KBM-7 (cell line): Measurements from ENCODE around the gene TSPAN19.

Experiments
- DNase-seq: peaks from one replicate; pipeline ENCODE4 v3.0.0-alpha.2; 2015
- in situ Hi-C: fragments of 300-500 bp; cut with MboI; formaldehyde crosslinking; loops from 2 replicates; pipeline ENCODE4 v1.14.3; 2020; ENCODE audit warnings: low sequenced_read_pairs, low pct_unique_long_range_greater_than_20kb, mixed read lengths

TSPAN19 gene

DNA sequence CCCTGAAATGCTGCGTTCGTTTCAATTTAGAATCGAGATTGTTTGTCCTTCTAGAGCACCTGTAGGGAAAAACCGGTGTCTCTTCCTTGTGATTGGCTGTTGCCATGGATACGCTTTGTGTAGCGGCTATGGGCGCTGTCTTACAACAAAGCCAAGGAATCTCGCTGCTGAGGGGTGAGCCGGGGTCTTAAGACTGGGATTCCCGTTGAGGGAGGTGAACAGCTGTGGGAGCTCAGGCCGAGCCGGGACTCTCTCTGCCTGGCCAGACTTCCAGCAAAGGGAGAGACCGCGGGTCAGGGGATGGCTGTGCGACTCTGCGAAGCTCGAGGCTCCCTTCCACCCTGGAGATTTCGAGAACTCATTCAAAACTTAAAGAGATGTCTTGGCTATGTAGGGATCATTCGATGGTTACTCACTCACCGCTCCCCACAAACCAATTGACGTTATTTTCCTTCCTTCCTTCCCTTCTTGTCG is at the start of gene TSPAN19, which contains the start of gene LRRIQ1:
TSPAN19 (minus strand) TSS at position 44 of the 474 bp plus-strand sequence. CDS start 6,331 bp downstream, outside the sequence.
LRRIQ1 (plus strand) TSS at position 118 of the 474 bp plus-strand sequence. CDS start 1,826 bp downstream, outside the sequence.
- in situ Hi-C loops = no loop called here

DNA sequence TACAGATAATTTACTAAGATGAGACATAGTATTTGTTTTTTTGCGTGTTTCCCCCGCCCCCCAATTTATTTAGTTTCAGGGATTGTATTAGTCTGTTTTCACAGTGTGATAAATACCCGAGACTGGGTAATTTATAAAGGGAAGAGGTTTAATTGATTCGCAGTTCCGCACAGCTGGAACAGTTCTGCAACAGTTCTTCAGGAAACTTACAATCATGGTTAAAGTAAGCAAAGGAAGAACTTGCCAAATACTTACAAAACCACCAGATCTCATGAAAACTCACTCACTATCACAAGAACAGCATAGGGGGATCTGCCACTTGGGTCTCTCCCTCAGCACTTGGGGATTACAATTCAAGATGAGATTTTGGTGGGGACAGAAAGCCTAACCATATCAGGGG is 49.0 kb upstream of the TSPAN19 start:
- in situ Hi-C loops = no loop called here

More for the DNA sequence above, at the start of gene TSPAN19, which contains the start of gene LRRIQ1:
- peak; percentile 20 for DNase-seq

DNA sequence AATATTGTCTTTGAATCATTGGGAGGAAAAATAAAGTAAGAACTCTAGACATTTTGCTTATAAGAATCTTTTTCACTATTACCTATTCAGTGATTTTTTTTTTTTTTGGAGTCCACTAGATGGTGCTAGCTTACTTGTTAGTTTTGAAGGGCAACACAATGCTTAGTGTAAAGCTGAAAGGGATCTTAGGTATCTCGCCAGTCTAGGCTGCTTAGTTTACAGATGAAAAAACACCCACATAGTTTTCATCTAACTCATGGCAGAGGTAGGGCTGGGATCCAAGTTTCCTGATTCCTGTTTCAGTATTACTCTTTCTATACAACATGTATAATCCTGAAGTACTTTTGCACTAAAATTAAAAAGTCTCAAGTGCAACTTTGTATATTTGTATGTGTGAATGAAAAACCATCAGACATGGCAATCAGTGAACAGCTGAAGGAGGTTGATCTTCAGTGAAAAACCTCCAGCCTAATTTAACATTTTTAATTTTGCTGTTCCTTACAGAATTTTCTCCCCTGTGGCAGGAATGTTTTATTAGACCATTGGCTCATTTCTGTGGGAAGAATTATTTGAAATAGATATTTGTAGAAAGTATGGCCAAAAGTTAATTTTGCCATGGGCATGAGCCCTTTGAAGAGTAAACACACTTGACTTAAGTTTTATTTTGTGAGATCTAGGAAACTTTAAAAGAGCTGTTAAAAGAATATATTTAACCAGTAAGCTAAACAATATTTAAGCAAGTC is 40.8 kb upstream of the TSPAN19 start:
- DNase-seq = peak; percentile 39
- in situ Hi-C loops = no loop called here

More for the DNA sequence above, 49.0 kb upstream of the TSPAN19 start:
- DNase-seq = no peak

DNA sequence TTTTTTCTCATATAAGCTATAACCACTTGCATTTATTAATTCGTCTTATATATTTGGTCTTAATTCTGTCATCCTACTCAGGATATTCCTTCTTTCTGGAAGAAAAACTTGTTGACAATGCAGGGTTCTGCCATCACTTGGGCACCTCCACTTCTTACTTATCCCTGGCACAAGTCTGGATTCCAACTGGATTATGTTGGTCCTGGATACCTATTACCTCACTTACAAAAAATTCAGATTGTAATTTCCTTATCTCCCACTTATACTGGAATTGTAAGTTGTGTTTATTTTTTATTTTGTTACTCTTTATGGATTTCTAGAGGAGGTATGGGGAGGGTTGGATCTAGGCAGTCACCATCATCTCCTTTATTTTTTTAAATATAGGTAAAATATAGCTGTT is 36.7 kb upstream of the TSPAN19 start:
- DNase-seq = no peak
- in situ Hi-C loops = no loop called here

DNA sequence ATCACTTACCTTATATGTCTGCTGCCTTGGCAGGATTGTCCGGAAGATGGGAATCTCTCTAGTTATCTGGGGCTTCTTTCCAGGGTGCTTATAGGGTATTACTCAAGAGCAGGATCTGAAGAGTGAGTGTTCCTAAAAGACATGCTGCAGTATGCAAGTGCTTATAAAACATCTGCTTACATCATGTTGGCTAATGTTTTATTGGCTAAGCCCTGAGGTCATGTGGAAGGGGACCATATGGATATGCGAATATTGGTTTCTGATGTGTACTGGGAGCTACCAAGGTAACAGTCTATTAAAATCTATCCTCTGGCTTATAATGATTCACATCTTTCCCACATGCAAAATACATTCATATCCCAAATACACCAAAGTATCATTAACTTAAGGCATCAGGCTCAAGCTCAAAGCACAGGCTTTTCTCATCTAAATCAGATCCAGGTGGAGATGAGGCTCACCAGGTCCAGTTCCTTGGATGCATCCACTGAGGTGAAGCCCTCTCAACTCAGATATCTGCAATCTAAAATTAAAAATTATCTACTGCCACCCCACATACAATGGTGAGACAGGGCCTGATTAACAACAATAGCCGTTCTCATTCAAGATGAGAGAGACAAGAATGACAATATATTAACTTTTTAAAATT is 29.9 kb upstream of the TSPAN19 start:
- DNase-seq = no peak
- in situ Hi-C loops = no loop called here

DNA sequence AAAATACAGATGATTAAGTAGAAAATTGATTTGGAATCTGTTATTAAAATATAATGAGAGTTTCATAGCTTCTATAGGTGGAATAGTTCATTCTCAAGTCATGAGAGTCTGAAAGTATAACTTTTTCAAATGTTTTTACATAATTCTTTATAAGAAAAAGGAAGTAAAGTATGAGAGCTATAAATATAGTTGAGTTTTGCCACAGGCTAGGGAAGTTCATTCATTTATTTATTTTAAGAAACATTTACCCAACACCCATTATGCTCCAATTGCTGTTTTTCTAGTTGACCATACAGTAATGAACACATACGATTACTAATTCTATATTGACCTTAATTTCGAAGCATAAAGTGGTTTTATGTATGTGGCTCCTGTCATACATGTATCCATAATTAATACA is 24.8 kb upstream of the TSPAN19 start:
- in situ Hi-C loops = no loop called here
- no peak for DNase-seq

DNA sequence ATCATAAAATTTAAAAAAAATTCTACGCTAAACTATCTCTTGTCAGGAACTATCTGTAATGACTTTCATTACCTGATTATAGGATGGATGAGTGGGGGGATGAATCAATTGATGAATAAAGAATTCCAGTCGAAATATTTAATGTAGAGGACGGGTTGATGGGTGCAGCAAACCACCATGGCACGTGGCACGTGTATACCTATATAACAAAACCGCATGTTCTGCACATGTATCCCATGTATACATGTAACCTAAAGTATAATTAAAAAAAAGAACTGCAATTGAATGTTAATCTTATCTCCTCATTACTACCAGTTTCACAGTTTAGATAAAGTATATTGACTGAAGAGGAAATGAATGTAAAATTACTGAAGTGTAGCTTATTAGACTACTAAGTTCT is 23.5 kb upstream of the TSPAN19 start:
- no peak for DNase-seq
- in situ Hi-C loops = no loop called here

DNA sequence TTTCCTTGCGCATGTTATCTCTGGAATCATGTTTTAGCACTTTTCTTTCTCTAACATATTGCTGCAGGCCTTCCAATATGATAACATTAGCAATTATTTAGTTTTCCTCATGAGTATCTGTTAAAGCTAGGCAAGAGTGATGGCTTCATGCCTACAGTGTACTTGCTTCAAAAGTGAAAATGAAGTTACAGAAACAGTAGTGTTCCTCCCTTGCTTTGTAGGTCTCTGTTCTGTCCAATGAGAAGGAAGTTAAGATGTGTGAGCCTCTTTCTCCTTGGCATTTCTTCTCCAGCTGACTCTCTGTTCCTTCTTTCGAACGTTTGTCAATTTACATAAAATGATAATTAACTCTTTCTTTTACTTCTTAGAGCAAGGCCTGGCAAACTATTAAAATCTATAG is 22.3 kb upstream of the TSPAN19 start:
- in situ Hi-C loops = no loop called here
- DNase-seq = no peak

DNA sequence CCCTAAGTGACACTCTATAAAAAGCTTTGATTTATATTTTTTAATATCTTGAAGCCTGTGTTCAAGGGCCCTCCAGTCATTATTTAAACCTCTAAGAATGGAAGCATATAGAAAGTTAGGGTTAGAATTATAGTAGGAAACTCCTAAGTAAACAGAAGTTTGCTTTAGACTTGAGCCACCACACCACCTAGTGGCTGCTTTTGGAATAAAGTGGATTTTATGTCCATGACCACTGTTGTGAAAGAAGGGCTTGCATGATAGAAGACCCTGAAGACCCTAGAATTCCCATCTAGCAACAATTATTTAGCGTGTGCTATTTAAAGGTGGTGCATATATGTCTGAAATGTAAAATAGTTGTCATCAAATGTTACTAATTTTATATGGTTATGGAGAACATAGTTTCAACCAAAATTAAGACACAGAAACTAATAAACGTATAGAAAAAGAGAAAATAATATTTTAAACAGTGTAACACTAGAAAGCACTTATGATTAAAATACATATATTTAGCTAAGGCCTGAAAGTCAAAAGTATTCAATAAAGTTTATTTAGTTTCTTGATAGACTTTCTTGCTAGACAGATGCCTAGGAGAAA is 21.4 kb upstream of the TSPAN19 start:
- peak; percentile 35 for DNase-seq
- in situ Hi-C loops = no loop called here

DNA sequence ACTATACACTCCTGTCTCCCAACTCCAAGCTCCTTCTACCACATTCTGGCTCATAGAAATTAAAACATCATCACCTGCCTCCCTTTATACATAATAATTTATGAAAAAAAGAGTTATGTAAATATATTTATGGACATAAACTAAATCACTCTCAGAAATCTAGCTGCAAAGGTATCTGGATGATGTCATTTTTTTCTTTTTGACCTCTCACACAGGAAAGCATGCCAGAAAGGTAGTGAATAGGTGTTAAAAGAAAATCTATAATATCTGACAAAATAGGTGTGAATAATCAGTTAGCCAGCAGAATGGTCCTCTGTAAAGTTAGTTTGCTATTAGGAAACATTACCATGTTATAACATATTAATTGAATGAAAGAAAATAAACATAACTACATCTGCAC is 7.8 kb upstream of the TSPAN19 start:
- DNase-seq = no peak
- in situ Hi-C loops = no loop called here

DNA sequence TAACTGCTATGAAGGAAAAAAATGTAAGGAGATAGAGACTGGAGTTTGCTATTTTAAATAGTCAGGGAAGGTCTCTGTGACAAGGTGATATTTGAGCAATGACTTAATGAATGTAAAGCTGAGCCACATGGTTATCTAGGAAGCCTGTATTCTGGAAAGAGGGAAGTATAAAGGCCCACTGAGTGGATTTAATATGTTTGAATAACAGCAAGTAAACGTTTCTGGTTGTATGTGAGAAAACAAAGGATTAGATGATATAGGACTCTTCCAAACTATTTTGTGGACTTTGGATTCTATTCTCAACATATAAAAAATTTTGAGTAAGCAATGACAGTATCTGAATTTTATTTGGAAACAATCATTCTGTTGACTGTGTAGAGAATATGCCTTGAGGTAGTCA is 5.3 kb upstream of the TSPAN19 start:
- no peak for DNase-seq
- in situ Hi-C loops = no loop called here

DNA sequence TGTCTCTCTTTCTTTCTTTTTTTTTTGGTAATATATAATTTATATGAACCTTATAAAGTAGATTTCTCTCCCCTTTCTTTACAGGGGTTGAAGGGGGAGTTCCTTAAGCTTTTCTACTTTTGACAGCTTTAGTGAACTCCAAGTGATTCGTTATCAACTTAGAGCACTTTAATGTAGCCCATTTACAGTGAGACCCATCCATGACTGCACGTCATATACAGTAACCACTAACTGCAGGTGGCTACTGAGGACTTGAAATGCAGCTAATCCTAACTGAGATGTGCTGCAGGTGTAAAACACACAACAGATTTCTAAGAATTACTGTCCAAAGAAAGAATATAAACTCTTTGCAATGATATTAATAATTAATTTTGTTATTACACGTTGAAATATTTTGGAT is 656 bp upstream of the TSPAN19 start:
- no peak for DNase-seq
- in situ Hi-C loops = no loop called here

DNA sequence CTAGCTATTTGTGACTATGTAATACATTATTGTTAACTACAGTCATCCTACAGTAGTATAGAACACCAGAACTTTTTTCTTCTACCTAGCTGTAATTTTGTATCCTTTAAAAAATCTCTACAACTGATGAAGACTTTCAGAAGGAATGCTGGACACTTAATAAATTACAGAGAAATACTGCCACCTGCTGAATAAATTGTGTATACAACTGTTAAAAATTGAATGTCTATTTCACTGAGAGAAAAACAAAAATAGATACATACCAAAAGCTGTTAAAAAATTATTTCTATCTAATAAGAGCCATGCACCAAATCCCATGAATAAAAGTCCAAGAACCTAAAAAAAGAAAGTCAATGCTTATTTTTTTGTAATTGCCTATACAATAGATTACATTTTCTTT is 6.6 kb downstream of the TSPAN19 start:
- peak; percentile 49 for DNase-seq
- in situ Hi-C loops = no loop called here

DNA sequence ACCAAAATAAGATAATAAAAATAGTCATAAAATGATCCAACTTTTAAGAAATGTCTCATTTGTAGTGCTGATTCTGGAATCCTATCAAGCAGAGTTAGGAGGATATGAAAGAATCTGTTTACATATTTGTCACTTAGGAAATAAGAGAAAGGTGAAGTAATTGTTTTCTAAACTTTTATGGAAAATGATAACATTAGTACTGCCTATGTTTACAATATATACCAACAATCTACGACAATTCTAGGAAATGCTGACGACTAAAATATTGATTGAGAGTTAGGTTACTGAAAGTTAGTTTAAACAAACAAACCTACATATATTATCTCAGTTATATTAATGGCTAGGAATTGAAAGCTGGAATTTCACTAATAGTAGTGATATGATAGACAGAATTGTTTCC is 18.0 kb downstream of the TSPAN19 start:
- in situ Hi-C loops = no loop called here

DNA sequence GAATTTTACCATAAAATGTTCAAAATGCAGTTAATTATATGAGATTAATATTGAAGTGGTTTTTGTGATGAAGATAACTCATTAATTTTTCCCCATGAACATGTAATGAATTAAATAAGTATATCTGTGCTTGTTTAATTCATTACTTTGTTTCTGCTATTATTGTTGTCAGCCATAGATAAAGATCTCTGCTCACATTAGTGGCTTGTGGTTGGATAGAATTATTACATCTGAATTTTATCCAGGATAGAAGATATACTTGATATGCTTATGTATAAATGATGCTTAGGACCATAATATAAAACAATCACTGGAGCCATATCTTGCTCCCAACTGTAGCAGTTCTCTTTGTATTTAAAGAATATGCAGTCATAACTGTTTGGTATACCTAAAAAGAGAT is 18.5 kb downstream of the TSPAN19 start:
- no peak for DNase-seq
- in situ Hi-C loops = no loop called here

More for the DNA sequence above, 18.0 kb downstream of the TSPAN19 start:
- DNase-seq = no peak

DNA sequence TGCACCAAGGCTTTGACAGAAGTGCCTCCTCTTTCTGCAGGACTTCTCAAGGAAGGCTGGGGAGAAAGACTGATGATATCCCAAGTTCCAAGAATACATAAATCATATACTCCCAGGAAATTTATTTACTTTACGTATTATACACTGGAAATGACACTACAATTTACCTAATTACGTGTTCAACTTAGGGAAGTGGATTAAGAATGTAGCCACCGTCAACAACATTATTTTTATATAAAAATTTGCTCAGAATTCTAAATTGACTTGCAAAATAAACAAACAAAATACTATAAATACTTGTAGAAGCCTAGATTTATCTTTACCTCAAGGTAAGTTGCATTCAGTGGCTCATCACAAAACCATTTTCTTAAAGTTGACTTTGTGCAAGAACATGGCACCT is 18.9 kb downstream of the TSPAN19 start:
- in situ Hi-C loops = no loop called here

DNA sequence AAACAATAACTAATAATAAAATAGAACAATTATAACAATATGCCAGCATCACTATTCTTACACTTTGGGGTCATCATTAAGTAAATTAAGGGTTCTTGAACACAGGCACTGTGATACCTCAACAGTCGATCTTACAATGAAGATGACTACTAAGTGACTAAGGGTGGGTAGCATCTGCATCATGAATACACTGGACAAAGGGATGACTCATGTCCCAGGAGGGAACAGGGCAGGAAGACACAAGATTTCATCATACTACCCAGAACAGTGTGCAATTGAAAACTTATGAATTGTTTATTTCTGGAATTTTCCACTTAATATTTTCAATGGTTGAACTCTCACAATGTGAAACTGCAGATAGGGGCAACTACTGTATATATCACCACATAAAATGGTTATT is 19.7 kb downstream of the TSPAN19 start:
- no peak for DNase-seq
- in situ Hi-C loops = no loop called here

More for the DNA sequence above, 18.9 kb downstream of the TSPAN19 start:
- no peak for DNase-seq

DNA sequence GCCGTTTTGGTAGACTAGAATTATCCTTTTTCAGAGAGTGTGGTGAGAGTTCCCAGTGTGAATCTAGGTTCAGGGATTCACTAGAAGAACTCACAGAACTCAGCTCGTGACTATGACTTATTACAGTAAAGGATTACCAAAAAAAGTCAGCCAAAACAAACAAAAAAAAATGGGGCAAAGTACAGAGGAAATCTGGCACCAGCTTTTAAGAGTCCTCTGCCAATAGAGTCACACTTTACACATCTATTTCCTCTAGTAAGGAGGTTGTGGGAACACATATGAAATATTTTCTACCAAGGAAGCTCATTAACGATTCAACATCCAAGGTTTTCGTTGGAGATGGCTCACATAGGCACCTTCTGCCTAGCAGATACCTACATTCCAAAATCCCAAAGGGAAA is 28.2 kb downstream of the TSPAN19 start:
- in situ Hi-C loops = no loop called here
- no peak for DNase-seq

DNA sequence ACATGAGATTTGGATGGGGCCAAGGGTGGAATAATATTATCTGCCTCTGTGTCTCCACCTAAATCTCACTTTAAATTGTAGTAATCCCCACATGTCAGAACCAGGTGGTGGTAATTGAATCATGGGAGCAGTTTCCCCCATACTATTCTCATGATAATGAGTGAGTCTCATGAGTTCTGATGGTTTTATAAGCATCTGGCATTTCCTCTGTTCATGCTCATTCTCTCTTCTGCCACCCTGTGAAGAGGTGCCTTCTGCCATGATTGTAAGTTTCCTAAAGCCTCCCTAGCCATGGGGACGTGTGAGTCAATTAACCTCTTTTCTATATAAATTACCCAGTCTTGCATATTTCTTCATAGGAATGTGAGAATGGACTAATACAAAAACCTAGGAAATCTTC is 29.9 kb downstream of the TSPAN19 start:
- in situ Hi-C loops = no loop called here
- DNase-seq = no peak

DNA sequence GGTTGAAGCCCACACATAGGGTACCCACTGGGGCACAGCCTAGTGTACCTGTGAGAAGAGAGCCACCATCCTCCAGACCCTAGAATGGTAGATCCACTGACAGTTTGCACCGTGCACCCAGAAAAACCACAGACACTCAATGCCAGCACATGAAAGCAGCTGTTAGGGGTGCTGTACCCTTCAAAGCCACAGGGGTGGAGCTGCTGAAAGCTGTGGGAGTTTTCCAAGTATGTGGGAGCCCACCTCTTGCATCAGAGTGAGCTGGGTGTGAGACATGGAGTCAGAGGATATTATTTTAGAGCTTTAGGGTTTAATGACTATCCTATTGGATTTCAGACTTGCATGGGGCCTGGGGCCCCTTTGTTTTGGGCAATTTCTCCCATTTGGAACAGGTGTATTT is 30.5 kb downstream of the TSPAN19 start:
- in situ Hi-C loops = no loop called here
- no peak for DNase-seq
